Ascending aorta (tissue), 2 donors: ENCODE measurements around the gene NPEPPS. TPM values are rescaled to one million over a fixed set of nuclear protein-coding genes. Genes with fewer than 3 reads are reported as not detected.

ENCODE experiments used
- DNase-seq, 2 donors: peaks; one replicate each; pipeline ENCODE4 v3.0.0-alpha.2; 2019; ENCODE audit warnings: low spot score in 2 of 2
- H3K27ac ChIP-seq, 2 donors: fragments of 200-600 bp; sonication (generic); one replicate each; pipeline ENCODE4 v1.5.1; 2016 to 2017; ENCODE audit warnings: mild to moderate bottlenecking in 1 of 2
- H3K27me3 ChIP-seq: fragments of 200-600 bp; sonication (generic); one replicate; pipeline ENCODE4 v1.5.1; 2017
- H3K36me3 ChIP-seq, 2 donors: fragments of 200-600 bp; sonication (generic); one replicate each; pipeline ENCODE4 v1.5.1; 2016
- H3K4me1 ChIP-seq, 2 donors: fragments of 200-600 bp; sonication (generic); one replicate each; pipeline ENCODE4 v1.5.1; 2016 to 2017; ENCODE audit warnings: mild to moderate bottlenecking in 1 of 2
- H3K4me3 ChIP-seq, 2 donors: fragments of 200-600 bp; sonication (generic); one replicate each; pipeline ENCODE4 v1.5.1; 2016 to 2017; ENCODE audit warnings: mild to moderate bottlenecking in 1 of 2
- H3K9me3 ChIP-seq, 2 donors: fragments of 200-600 bp; sonication (generic); one replicate each; pipeline ENCODE4 v1.5.1; 2016
- intact Hi-C: fragments of 100-400 bp; cut with DNase I; formaldehyde crosslinking; loops from one replicate; pipeline ENCODE4 v1.15.1; 2023
- total RNA-seq: library from RNA; depleted of rRNA; stranded (reverse); fragments of >200 nt; gene quantifications from one replicate; pipeline ENCODE4 v1.1.0, GENCODE V29; 2016
- TF ChIP-seq, protein P1 (sequence below), 3 experiments: fragments of 200-600 bp in 2 of 3; fragments of 450-650 bp in 1 of 3; sonication (generic) in 2 of 3; IDR thresholded peaks; one replicate each; pipeline ENCODE4 v1.5.1; 2016 to 2019; ENCODE audit warnings: antibody characterized with exemption in 3 of 3, mild to moderate bottlenecking in 1 of 3, moderate library complexity in 1 of 3

Gene NPEPPS
- total RNA-seq, 1 donor from 2014 or later = 23.3 TPM

DNA sequence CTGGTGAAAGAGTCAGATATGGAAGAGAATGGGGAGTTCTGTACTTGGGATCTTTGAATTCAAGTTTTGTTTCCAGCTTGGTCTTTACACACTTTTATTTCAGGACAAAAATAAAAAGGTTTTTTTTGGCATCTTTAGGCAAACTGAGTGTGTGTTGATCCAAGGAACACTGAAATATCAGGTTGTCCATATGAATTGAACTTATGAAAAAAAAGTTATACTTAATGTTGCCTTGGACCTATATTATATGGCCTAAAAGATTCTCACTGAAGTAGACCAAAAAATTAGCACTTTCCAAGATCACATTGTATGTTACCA is 133.7 kb downstream of the NPEPPS start:
- Histone ChIP-seq H3K9me3 (no peaks in the 10 kb centered on the region), H3K4me3 (no peak overlapping the region), H3K27ac (no peak overlapping the region), H3K36me3 (peaks cover 83 to 84% of the 10 kb centered on the region in 2 donors), H3K27me3 (no peaks in the 10 kb centered on the region), H3K4me1 (no peaks in the 10 kb centered on the region)
- intact Hi-C loops = no loop called here
- TF ChIP-seq, protein P1, sequence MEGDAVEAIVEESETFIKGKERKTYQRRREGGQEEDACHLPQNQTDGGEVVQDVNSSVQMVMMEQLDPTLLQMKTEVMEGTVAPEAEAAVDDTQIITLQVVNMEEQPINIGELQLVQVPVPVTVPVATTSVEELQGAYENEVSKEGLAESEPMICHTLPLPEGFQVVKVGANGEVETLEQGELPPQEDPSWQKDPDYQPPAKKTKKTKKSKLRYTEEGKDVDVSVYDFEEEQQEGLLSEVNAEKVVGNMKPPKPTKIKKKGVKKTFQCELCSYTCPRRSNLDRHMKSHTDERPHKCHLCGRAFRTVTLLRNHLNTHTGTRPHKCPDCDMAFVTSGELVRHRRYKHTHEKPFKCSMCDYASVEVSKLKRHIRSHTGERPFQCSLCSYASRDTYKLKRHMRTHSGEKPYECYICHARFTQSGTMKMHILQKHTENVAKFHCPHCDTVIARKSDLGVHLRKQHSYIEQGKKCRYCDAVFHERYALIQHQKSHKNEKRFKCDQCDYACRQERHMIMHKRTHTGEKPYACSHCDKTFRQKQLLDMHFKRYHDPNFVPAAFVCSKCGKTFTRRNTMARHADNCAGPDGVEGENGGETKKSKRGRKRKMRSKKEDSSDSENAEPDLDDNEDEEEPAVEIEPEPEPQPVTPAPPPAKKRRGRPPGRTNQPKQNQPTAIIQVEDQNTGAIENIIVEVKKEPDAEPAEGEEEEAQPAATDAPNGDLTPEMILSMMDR (IDR thresholded peaks at IDR 0.05) = no peak
- no peak for DNase-seq

DNA sequence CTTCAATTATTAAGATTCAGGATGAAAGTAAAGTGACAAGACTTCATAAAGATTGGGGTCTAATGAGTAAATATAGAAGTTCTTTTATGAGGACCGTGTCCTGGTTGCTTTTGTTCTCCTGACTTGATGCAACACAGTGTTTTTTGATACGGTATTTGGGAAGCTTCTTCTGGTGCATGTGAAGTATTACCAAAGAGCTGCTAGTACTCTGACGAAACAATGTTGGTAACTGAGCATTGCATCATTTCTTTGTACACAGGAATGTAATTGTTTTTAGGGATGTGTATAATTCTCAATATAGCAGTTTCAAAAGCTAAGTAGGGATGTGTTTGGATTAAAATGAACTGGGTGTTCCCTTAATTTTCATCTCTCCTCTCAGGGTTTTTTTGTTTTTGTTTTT is 134.7 kb downstream of the NPEPPS start:
- peaks cover 84% of the 10 kb centered on the region in 2 donors for H3K36me3 ChIP-seq
- no peak for DNase-seq
- H3K27ac ChIP-seq = no peak overlapping the region
- H3K4me1 ChIP-seq = no peaks in the 10 kb centered on the region
- H3K4me3 ChIP-seq = no peak overlapping the region
- no peaks in the 10 kb centered on the region for H3K27me3 ChIP-seq
- H3K9me3 ChIP-seq = no peaks in the 10 kb centered on the region
- intact Hi-C loops = no loop called here
- TF ChIP-seq, protein P1 (IDR thresholded peaks at IDR 0.05) = no peak

DNA sequence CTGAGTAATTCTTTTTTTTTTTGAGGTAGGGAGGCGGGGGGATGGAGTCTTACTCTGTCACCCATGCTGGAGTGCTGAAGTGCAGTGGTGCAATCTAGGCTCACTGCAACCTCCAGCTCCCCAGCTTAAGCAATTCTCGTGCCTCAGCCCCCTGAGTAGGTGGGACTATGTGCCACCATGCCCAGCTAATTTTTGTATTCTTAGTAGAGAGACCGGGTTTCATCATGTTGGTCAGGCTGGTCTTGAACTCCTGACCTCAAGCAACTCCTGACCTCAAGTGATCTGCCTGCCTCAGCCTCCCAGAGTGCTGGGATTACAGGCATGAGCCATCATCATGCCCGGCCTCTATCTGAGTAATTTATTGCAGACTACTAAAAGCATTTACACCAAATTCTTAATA is 138.2 kb downstream of the NPEPPS start:
- Histone ChIP-seq H3K36me3 (peaks cover 86 to 94% of the 10 kb centered on the region in 2 donors), H3K9me3 (no peaks in the 10 kb centered on the region)
- intact Hi-C loops = no loop called here

DNA sequence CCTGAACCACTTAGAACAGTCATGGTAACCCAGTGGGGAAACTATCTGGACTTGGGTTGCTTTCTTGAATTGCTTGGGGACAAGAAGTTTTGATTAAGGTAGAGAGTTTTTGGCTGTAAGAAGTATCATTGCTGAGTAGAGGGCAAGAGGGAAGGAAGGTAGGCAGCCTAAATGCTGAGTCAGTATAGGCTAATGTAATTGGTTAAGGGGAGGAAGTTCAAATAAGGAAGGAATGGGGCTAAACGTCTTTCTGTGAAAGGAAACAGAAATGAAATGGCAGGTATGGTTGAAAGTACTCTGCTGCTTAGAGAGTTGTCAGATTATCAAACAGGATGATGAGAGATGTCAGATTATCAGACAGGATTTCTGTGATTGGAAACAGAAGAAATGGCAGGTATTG is 139.2 kb downstream of the NPEPPS start:
- H3K27me3 ChIP-seq = no peaks in the 10 kb centered on the region
- TF ChIP-seq, protein P1 (IDR thresholded peaks at IDR 0.05) = no peak
- H3K36me3 ChIP-seq = peaks cover 92 to 96% of the 10 kb centered on the region in 2 donors

More for the DNA sequence above, 138.2 kb downstream of the NPEPPS start:
- no peaks in the 10 kb centered on the region for H3K27me3 ChIP-seq
- H3K4me3 ChIP-seq = no peak overlapping the region
- no peaks in the 10 kb centered on the region for H3K4me1 ChIP-seq
- TF ChIP-seq, protein P1 (IDR thresholded peaks at IDR 0.05) = no peak
- no peak overlapping the region for H3K27ac ChIP-seq
- no peak for DNase-seq

More for the DNA sequence above, 139.2 kb downstream of the NPEPPS start:
- Histone ChIP-seq H3K4me3 (no peak overlapping the region), H3K4me1 (no peaks in the 10 kb centered on the region), H3K27ac (no peak overlapping the region), H3K9me3 (no peaks in the 10 kb centered on the region)
- intact Hi-C loops = no loop called here
- DNase-seq = no peak

Other genes starting within 250 kb of the NPEPPS start
- 1.2 TPM for gene EFCAB13, start 207.2 kb upstream of the NPEPPS start, total RNA-seq
- gene KPNB1, start 118.8 kb downstream of the NPEPPS start, total RNA-seq = 261 TPM
- 18.3 TPM for gene TBKBP1, start 163.1 kb downstream of the NPEPPS start, total RNA-seq
- gene TBX21, start 202.1 kb downstream of the NPEPPS start, total RNA-seq = not detected